Endothelial cell of hepatic sinusoid (primary cell): ENCODE measurements around the gene AKR1E2.
"Not testable (repeated sequence)": the region's sequence is repeated elsewhere in the genome, so short reads cannot be mapped to it uniquely, and the experiment has no call there.

Experiments used
- in situ Hi-C: cut with HindIII; loops from 2 replicates; pipeline ENCODE4 v1.10.0; 2017; ENCODE audit warnings: low sequenced_read_pairs

The AKR1E2 gene

GRCh38 chr10:4813023-4813422 is 13.0 kb upstream of the AKR1E2 start:
- in situ Hi-C loops: no loop called here

- in situ Hi-C loops: no loop called here
These were observed 12.5 kb upstream of the AKR1E2 start for GRCh38 chr10:4813496-4813895.

GRCh38 chr10:4815646-4816180 is 10.3 kb upstream of the AKR1E2 start:
- in situ Hi-C loops: not testable (repeated sequence)

- in situ Hi-C loops: no loop called here
These were observed 9.0 kb upstream of the AKR1E2 start for GRCh38 chr10:4816966-4817365.

GRCh38 chr10:4819067-4819466 is 6.9 kb upstream of the AKR1E2 start:
- in situ Hi-C loops: no loop called here

- in situ Hi-C loops: no loop called here
These were observed 6.3 kb upstream of the AKR1E2 start for GRCh38 chr10:4819707-4820106.

- in situ Hi-C loops: no loop called here
These were observed 5.1 kb upstream of the AKR1E2 start for GRCh38 chr10:4820804-4821401.

GRCh38 chr10:4822208-4822607 is 3.8 kb upstream of the AKR1E2 start:
- in situ Hi-C loops: no loop called here

GRCh38 chr10:4824791-4825310 is 1.2 kb upstream of the AKR1E2 start:
- in situ Hi-C loops: no loop called here

GRCh38 chr10:4825456-4825867 is 545 bp upstream of the AKR1E2 start:
- in situ Hi-C loops: no loop called here

- in situ Hi-C loops: no loop called here
These were observed 851 bp downstream of the AKR1E2 start for GRCh38 chr10:4826792-4827324.

- in situ Hi-C loops: no loop called here
These were observed 2.0 kb downstream of the AKR1E2 start for GRCh38 chr10:4828005-4828404.

GRCh38 chr10:4830551-4830950 is 4.5 kb downstream of the AKR1E2 start:
- in situ Hi-C loops: no loop called here

GRCh38 chr10:4831091-4831490 is 5.1 kb downstream of the AKR1E2 start:
- in situ Hi-C loops: no loop called here

GRCh38 chr10:4833286-4833685 is 7.3 kb downstream of the AKR1E2 start:
- in situ Hi-C loops: no loop called here

GRCh38 chr10:4834898-4835405 is 8.9 kb downstream of the AKR1E2 start:
- in situ Hi-C loops: no loop called here

- in situ Hi-C loops: no loop called here
These were observed 9.5 kb downstream of the AKR1E2 start for GRCh38 chr10:4835494-4835918.

- in situ Hi-C loops: no loop called here
These were observed 10.5 kb downstream of the AKR1E2 start for GRCh38 chr10:4836416-4836969.

- in situ Hi-C loops: no loop called here
These were observed 11.5 kb downstream of the AKR1E2 start for GRCh38 chr10:4837551-4837950.

- in situ Hi-C loops: no loop called here
These were observed 12.7 kb downstream of the AKR1E2 start for GRCh38 chr10:4838743-4839142.

- in situ Hi-C loops: no loop called here
These were observed 13.3 kb downstream of the AKR1E2 start for GRCh38 chr10:4839353-4839752.

- in situ Hi-C loops: no loop called here
These were observed 14.1 kb downstream of the AKR1E2 start for GRCh38 chr10:4840151-4840550.
